Suppressor macrophage treated with lipopolysaccharide for 1 hour (primary cell): ENCODE data around the gene TTC38.
A peak's percentile ranks its signal among the peaks of the same experiment; 100 is the strongest.
"Not testable (repeated sequence)": the region's sequence is repeated elsewhere in the genome, so short reads cannot be mapped to it uniquely, and the experiment has no call there.

ENCODE experiments used
- DNase-seq, 3 donors: peaks; one replicate each; pipeline ENCODE4 v3.0.0-alpha.2; 2020 to 2022

Gene TTC38

DNA sequence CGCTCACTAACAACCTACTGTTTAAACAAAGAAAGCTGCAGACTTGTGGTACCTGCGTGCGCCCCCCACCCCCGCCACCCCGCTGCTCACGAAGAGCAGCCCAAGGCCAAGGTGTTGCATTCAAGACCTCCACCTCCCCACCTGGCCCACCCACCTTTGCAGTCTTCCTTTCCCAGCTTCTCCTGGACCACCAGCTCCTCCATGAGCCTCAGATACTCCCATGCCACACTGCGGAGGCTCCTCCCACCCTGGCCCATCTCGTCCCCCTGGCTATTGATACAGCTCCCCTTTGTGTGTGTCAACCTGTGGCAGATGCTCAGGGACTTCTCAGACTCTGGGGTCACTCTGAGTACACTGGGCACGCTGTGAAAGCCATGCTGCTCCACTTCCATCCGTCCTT lies 21.6 kb upstream of the TTC38 start:
- no peak for DNase-seq

DNA sequence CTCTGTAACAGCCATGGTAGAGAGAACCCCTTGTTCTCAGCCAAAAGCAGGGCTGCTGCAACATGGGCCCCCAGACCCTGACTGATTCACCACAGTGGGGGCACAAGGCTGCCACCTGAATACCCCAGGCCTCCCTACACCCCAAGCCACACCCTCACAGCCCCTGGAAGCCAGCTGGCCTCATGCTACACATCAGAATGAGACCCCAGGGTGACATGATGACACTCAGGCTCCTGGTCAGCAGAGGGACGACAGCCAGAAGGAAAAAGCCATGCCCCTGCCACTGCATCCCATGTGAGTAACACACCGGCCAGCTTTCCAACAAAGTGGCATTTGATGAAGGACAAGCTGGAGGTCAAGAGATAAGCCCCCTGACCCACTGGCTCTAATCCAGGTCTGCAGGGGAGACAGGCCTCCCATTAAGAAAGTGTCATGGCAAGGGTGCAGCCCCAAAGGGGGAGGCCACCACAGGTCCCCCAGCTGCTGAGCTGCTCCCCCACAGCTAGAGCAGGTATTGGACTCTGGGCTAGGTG lies 20.3 kb upstream of the TTC38 start:
- DNase-seq: no peak

DNA sequence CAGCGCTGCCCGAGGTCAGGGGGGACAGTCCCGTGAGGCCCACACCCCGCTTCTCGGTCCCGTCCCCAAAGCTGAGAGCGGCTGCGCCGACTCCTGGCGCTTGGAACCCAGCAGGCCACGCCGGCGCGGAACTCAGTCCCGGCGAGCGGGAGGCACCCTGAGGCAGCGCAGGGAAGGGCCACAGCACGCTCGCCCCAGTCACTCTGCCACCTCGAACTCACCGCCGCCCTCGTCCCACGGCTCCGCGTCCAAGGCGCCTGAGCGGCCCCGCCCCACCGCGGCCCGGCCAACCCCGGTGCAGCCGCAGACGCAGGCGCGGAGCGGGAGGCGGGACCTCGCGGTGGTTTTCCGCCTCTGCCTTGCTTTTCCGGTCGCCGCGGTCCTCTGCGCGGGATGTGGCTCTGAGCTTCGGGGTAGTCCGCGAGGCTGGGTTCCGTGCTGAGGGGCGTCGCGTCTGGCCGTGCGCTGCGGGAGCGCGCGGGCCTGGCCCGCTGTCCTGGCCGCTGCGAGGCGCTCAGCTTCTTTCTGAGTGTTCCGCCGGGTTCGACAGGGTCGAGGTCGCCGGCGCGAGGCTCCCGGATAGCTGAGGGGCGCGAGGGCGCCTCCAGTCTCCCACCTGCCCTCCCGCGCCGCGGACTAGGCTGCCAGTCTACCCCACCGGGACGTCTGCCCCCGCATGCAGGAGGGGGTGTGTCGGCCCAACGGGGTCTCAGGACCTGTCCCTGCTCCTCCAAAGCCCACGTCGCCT lies 17.6 kb upstream of the TTC38 start, which contains the start of gene CDPF1:
TSS of gene CDPF1 (minus strand) at position 259 of the 748 bp plus-strand sequence. CDS start 2,009 bp downstream, outside the sequence.
- DNase-seq: peak; percentile 94 to 97 (median 96)

DNA sequence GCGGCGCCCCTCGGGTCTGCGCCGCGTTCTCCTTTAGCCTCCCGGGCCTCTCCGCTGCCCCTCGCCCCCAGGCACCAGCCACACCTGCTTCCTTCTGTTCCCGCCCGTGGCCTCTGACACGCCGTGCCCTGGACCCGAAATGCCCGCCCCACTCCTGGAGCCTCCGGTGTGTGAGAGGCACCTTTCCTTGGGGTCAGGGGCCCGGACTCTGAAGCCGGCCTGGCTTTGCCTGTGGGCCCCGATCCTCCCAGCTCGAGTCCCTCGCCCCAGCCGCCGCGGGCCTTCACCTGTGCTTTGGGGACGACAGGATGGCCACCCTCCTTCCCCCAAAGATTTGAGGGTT lies 17.1 kb upstream of the TTC38 start:
- no peak for DNase-seq

DNA sequence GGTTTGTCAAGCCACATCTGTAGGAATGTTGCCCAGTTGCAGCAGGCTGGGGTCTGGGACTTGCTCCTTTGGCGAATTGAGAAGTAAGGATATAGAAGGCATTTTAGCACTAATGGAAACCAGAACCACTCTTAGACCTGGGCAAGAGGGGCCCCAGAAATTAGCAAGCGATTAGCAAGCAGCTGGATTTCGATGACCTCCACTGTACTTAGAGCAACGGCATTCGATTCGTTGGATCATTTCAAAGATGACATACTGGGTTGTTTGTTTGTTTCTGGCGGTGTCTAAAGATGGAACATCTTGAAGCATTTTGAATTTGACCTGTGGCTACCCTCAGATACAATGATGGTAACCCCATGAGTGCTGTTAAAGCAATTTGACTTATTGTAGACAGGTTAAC lies 16.5 kb upstream of the TTC38 start:
- DNase-seq: no peak

GRCh38 chr22:46251816-46252380 lies 15.9 kb upstream of the TTC38 start:
- no peak for DNase-seq

- DNase-seq: peak in 1 of 3 donors; percentile 44
Observed at GRCh38 chr22:46256358-46256958, 11.3 kb upstream of the TTC38 start.

DNA sequence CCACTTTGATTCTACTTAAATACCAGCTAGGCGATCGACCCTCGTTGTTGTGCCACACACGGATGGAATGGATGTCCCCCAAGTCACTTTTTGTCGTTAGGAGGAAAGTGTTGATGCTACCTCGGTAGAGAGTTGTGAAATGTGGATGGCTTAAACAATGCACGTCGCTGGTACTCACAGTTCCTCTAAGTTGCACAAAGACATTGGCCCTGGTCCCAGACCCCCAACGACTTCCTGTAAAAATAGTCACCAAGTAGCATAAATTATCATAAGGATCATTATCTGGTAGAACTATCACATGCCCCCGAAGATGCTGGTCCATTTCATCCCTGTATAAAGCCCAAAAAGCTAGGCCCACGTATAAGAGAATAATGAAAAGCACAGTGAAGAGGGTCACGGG lies 8.4 kb upstream of the TTC38 start:
- no peak for DNase-seq

GRCh38 chr22:46260038-46260437 lies 7.8 kb upstream of the TTC38 start:
- no peak for DNase-seq

DNA sequence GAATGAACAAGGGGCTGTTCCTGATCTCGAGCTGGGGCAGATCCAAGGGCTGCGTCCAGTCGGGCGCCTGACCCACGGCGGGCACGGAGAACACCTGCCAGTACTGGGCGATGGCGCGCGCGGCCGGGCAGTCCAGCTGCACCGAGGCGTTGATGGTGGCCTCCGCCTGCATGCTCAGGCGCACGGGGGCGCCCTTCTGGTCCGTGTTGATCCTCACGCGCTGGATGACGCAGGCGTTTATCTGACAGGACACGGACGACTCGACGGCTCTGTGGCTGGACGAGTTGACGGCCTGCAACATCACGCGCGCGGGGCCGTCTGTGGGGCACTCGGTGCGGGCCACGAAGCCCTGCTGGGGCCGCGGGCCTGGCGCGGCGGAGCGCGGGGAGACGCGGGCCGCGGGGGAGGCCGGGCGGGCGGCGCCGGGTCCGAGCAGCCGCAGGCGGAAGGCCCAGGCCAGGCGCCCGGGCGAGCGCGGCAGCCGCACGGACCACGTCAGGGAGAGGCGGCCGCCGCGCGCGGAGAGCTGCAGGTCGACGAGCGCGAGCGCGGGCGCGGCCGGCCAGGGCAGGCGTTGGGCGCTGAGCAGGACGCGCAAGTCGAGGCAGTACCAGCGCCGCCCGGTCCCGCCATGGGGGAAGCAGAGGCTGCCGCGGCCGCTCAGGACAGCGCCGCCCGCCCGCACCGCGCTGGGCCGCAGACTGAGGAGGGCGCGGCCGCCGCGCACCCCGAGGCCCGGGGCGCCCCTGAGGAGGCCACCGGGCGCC lies 5.2 kb upstream of the TTC38 start:
- peak; percentile 73 to 84 (median 73) for DNase-seq

DNA sequence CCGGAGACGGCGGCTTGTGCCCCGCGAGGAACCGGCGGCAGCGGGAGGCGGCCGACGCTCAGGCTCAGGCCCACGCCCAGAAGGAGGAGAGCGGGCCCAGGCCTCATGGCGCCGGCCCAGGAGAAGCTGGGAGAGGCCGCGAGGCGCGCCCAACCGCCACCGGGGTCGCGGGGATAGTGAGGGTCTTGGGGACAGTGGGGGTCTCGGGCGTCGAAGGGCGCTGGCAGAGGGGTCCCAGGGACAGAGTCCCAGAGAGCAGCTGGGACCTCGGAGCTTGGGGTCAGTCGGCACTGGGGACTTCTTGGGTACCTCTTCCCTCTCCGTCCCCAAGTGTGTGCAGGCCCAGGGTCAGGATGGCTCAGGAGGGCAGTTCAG lies 4.6 kb upstream of the TTC38 start, which contains the start of gene PKDREJ:
TSS of gene PKDREJ (minus strand) at position 128 of the 375 bp plus-strand sequence. CDS start at position 107, 21 bp downstream.
- no peak for DNase-seq

- DNase-seq: not testable (repeated sequence)
Observed at GRCh38 chr22:46264520-46264919, 3.3 kb upstream of the TTC38 start.

GRCh38 chr22:46265627-46266026 lies 2.2 kb upstream of the TTC38 start:
- DNase-seq: not testable (repeated sequence)

- no peak for DNase-seq
Observed at GRCh38 chr22:46269564-46269963, 1.8 kb downstream of the TTC38 start.

DNA sequence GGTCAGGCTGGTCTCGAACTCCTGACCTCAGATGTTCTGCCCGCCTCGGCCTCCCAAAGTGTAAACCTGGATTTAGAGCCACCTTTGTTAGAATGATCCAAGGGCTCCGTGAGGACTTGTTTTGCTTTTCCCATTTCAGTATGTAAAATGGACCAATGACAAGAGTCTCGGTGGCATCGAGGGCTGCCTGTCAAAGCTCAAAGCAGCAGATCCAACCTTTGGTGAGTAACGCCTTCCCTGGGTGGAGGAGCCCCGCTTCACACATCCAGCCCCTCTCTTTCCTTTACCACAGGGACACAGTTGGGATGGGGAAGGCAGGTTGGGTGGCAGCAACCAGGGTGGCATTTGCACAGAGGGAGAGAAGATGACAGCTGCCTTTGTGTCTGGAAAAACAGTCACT lies 4.4 kb downstream of the TTC38 start:
- DNase-seq: no peak

GRCh38 chr22:46272762-46273431 lies 5.1 kb downstream of the TTC38 start:
- DNase-seq: no peak

DNA sequence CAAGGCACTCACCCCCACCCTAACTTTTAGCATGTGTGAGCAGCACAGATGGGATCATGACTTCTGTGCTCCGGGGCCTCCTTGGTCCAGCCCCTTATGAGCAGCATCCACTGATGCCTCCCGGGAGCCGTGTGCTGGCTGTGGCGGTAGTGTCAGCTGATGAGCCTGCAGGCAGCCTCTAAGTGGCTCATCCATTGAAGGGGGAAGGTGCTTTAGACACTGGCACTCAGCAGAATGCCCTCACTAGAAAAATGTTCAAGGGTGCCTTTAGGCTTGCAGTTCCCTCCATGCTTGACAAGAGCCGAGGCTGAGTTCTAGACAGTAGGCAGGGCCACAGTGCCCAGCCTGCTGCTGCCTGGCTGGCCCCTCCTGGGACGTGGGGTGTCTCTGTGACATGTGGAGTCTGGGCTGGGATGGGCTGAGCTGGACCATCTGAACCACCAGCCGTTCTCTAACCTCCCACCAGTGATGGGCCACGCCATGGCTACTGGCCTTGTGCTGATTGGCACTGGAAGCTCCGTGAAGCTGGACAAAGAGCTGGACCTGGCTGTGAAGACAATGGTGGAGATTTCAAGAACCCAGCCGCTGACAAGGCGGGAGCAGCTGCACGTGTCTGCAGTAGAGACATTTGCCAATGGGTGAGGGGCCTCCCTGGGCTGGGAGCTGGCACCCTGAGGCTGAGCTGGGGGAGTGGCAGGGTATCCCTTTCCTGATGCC lies 5.8 kb downstream of the TTC38 start:
- no peak for DNase-seq

- no peak for DNase-seq
Observed at GRCh38 chr22:46274381-46274780, 6.6 kb downstream of the TTC38 start.

- DNase-seq: no peak
Observed at GRCh38 chr22:46275455-46276122, 7.8 kb downstream of the TTC38 start.

DNA sequence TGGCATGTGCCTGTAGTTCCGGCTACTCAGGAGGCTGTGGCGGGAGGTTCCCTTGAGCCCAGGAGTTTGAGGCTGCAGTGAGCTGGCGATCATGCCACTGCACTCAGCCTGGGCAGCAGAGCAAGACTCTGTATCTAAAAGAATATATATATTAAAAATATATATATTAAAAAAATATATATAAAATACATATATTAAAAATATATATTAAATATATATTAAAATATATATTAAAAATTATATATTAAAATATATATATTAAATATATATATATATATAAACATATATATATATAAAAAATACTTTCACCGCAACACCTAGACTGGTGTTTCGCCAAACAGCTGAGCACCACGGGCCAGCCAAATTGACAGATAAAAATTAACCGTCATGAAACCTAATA lies 8.8 kb downstream of the TTC38 start:
- DNase-seq: no peak
